Activated CD4-positive, alpha-beta T cell treated with anti-CD3 and anti-CD28 coated beads for 36 hours (primary cell): ENCODE measurements around the gene MCC. TPM values are rescaled to one million over a fixed set of nuclear protein-coding genes. Genes with fewer than 3 reads are reported as not detected.
A peak's percentile ranks its signal among the peaks of the same experiment; 100 is the strongest.

ENCODE experiments used
- ATAC-seq: fragments of 200-7000 bp; cut with Tn5 transposase; one replicate; pipeline ENCODE4 v1.10.0; 2021; ENCODE audit warnings: mild to moderate bottlenecking, moderate library complexity
- CTCF ChIA-PET: fragments of 350-600 bp; sonication (Branson Sonifier 250); formaldehyde crosslinking; loops from one replicate; lab custom pipeline; 2021; ENCODE audit warnings: antibody characterized with exemption; lab: Charles Lee
- POLR2A ChIA-PET: fragments of 350-600 bp; sonication (Branson Sonifier 250); formaldehyde crosslinking; loops from one replicate; lab custom pipeline; 2021; ENCODE audit warnings: antibody characterized with exemption, inconsistent platforms; lab: Charles Lee
- DNase-seq: peaks from one replicate; pipeline ENCODE4 v3.0.0-alpha.2; 2020
- H3K27ac Mint-ChIP-seq: one replicate; pipeline ENCODE4 v1.8.0; 2021; ENCODE audit warnings: mixed read lengths
- H3K27me3 Mint-ChIP-seq: one replicate; pipeline ENCODE4 v1.8.0; 2021; ENCODE audit warnings: mixed read lengths
- H3K36me3 Mint-ChIP-seq: one replicate; pipeline ENCODE4 v1.8.0; 2021; ENCODE audit warnings: low read depth, mixed read lengths
- H3K4me1 Mint-ChIP-seq: one replicate; pipeline ENCODE4 v1.8.0; 2021; ENCODE audit warnings: mixed read lengths
- H3K4me3 Mint-ChIP-seq: one replicate; pipeline ENCODE4 v1.8.0; 2021; ENCODE audit warnings: mild to moderate bottlenecking, moderate library complexity, mixed read lengths
- H3K9me3 Mint-ChIP-seq: one replicate; pipeline ENCODE4 v1.8.0; 2021; ENCODE audit warnings: low read depth, mixed read lengths
- intact Hi-C, 2 experiments: fragments of 100-400 bp; cut with DNase I in 1 of 2; cut with micrococcal nuclease in 1 of 2; formaldehyde crosslinking; loops; one replicate each; pipeline versions ENCODE4 v1.14.2 to v1.15.1; 2022 to 2024; cut with DNase I, micrococcal nuclease
- total RNA-seq, 2 experiments: library from RNA; stranded (reverse); gene quantifications; one replicate each; pipeline ENCODE4 v1.2.3, GENCODE V29; 2021

The MCC gene
- total RNA-seq, 2 experiments from 2014 or later = 1.9 to 2.4 TPM

DNA sequence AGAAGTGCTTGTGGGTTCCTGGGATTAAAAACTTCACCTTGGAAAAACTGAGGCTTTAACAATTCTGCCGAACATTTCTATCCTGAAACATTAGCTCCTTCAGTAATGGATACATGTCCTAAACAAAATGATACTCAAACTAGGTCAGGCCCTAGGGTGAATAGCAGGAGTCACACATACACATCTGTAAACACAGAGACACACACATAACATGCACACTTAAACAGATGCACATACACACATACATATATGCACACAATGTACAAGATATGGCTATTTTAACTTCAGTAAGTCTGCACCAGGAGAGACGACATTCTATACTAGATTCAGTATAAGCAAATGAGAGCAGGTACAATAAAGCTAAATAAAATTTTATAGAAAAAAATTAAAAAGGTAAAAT, 387.3 kb downstream of the MCC start:
- no peaks in the 10 kb centered on the region for H3K4me1 Mint-ChIP-seq
- ATAC-seq = no peak
- H3K27ac Mint-ChIP-seq = no peak overlapping the region
- no peaks in the 10 kb centered on the region for H3K9me3 Mint-ChIP-seq
- POLR2A ChIA-PET = no interaction called here
- no peaks in the 10 kb centered on the region for H3K36me3 Mint-ChIP-seq
- no peak for DNase-seq
- CTCF ChIA-PET = interaction anchor here (1.7 kb wide), 1 partner anchor 11 kb away, joined by 5 read pairs; no protein-coding TSS in a partner anchor
- H3K27me3 Mint-ChIP-seq = no peaks in the 10 kb centered on the region
- intact Hi-C loops = no loop called here
- H3K4me3 Mint-ChIP-seq = no peak overlapping the region

DNA sequence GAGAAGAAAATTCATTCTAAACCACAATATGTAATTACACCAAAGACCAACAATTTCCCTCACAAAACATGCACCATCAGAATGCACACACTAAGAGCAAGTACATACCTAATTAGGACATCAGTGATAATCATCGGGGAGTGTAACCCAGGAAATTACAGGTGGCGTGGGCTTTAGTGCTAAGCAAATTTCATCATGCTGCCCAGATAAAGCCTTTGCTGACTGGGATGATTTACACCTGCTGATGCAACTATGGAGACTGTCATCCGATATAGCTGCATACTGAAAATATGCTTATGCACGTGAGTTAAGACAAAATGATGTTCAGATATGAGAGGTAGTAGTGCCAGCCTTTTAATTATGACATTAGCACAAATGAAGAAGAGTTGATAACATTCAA, 388.4 kb downstream of the MCC start:
- POLR2A ChIA-PET = no interaction called here
- no peaks in the 10 kb centered on the region for H3K9me3 Mint-ChIP-seq
- intact Hi-C loops = no loop called here
- no peaks in the 10 kb centered on the region for H3K4me1 Mint-ChIP-seq
- no peaks in the 10 kb centered on the region for H3K36me3 Mint-ChIP-seq
- no peak for ATAC-seq
- H3K27me3 Mint-ChIP-seq = no peaks in the 10 kb centered on the region
- no peak overlapping the region for H3K27ac Mint-ChIP-seq
- CTCF ChIA-PET = interaction anchor here (0.7 to 1.7 kb wide), 2 partner anchors 10 to 136 kb away, joined by 3 to 5 read pairs; no protein-coding TSS in a partner anchor
- DNase-seq = no peak
- H3K4me3 Mint-ChIP-seq = no peak overlapping the region

- Mint-ChIP-seq H3K36me3 (no peaks in the 10 kb centered on the region), H3K4me3 (no peak overlapping the region), H3K27ac (no peak overlapping the region), H3K9me3 (no peaks in the 10 kb centered on the region), H3K27me3 (no peaks in the 10 kb centered on the region), H3K4me1 (no peaks in the 10 kb centered on the region)
- intact Hi-C loops = no loop called here
- ATAC-seq = no peak
- CTCF ChIA-PET = no interaction called here
- DNase-seq = no peak
- POLR2A ChIA-PET = no interaction called here
These were observed 389.9 kb downstream of the MCC start for GRCh38 chr5:113098378-113098777.

- DNase-seq = no peak
- intact Hi-C loops = no loop called here
- no peak overlapping the region for H3K4me3 Mint-ChIP-seq
- peaks cover 4% of the 10 kb centered on the region for H3K4me1 Mint-ChIP-seq
- ATAC-seq = no peak
- POLR2A ChIA-PET = no interaction called here
- CTCF ChIA-PET = interaction anchor here (0.6 to 1.0 kb wide), 2 partner anchors 27 to 1697 kb away, joined by 3 read pairs; no protein-coding TSS in a partner anchor
- H3K27me3 Mint-ChIP-seq = no peaks in the 10 kb centered on the region
- no peaks in the 10 kb centered on the region for H3K9me3 Mint-ChIP-seq
- no peaks in the 10 kb centered on the region for H3K36me3 Mint-ChIP-seq
- no peak overlapping the region for H3K27ac Mint-ChIP-seq
These were observed 392.4 kb downstream of the MCC start for GRCh38 chr5:113095831-113096230.

DNA sequence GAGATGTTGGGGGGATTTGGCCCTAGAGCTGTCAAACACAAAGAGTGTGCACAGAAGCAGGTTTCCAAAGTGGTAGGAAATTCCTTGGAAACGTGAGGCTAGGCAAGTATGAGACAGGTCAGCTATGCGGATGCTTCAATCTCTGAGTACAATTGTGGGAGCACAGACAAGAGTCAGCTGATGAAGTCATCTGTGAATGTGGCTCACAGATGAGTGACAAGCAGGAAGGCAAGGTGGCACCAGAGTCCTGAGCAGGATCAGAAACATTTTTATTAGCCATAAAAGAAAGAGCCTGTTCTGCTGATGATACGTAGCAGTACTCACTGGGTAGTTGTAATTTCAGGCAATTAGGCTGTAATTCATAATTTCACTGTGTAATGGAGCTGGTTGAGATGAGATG, 394.7 kb downstream of the MCC start:
- Mint-ChIP-seq H3K27me3 (peaks cover 3% of the 10 kb centered on the region), H3K27ac (no peak overlapping the region), H3K9me3 (no peaks in the 10 kb centered on the region), H3K4me1 (peaks cover 14% of the 10 kb centered on the region), H3K36me3 (no peaks in the 10 kb centered on the region), H3K4me3 (no peak overlapping the region)
- ATAC-seq (no peak), DNase-seq (no peak)
- ChIA-PET CTCF (interaction anchor here (1.0 kb wide), 1 partner anchor 123 kb away, joined by 3 read pairs; no protein-coding TSS in a partner anchor), POLR2A (no interaction called here)
- intact Hi-C loops = no loop called here

GRCh38 chr5:113092683-113093082, 395.6 kb downstream of the MCC start:
- Mint-ChIP-seq H3K27me3 (peaks cover 3% of the 10 kb centered on the region), H3K4me3 (no peak overlapping the region)
- DNase-seq = no peak

DNA sequence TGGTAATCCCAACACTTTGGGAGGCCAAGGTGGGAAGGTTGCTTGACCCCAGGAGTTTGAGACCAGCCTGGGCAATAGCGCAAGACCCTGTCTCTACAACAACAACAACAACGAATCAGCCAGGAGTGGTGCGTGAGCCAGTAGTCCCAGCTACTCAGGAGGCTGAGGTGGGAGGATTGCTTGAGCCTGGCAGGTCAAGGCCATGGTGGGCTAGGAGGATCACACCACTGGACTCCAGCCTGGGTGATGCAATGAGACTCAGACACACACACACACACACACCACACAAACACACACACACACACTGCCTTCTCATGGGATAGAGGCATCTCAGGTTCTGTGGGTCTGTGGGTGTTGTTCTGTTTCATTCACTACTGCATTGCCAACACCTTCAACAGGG, 396.6 kb downstream of the MCC start:
- ChIA-PET CTCF (interaction anchor here (0.9 to 1.0 kb wide), 2 partner anchors 245 to 512 kb away, joined by 3 read pairs; no protein-coding TSS in a partner anchor), POLR2A (no interaction called here)
- Mint-ChIP-seq H3K4me3 (no peak overlapping the region), H3K9me3 (no peaks in the 10 kb centered on the region), H3K27me3 (peaks cover 3% of the 10 kb centered on the region), H3K27ac (no peak overlapping the region), H3K4me1 (peaks cover 14% of the 10 kb centered on the region), H3K36me3 (no peaks in the 10 kb centered on the region)
- ATAC-seq (no peak), DNase-seq (no peak)
- intact Hi-C loops = no loop called here

More at GRCh38 chr5:113092683-113093082, 395.6 kb downstream of the MCC start:
- POLR2A ChIA-PET = no interaction called here
- CTCF ChIA-PET = interaction anchor here (0.5 to 0.6 kb wide), 2 partner anchors 19 to 22 kb away, joined by 3 read pairs; no protein-coding TSS in a partner anchor
- H3K36me3 Mint-ChIP-seq = no peaks in the 10 kb centered on the region
- ATAC-seq = no peak
- H3K27ac Mint-ChIP-seq = no peak overlapping the region
- peaks cover 14% of the 10 kb centered on the region for H3K4me1 Mint-ChIP-seq
- H3K9me3 Mint-ChIP-seq = no peaks in the 10 kb centered on the region
- intact Hi-C loops = no loop called here

GRCh38 chr5:113090336-113091106, 397.7 kb downstream of the MCC start:
- H3K4me3 Mint-ChIP-seq = no peak overlapping the region
- H3K4me1 Mint-ChIP-seq = peaks cover 14% of the 10 kb centered on the region
- ChIA-PET CTCF (interaction anchor here (0.7 to 1.8 kb wide), 6 partner anchors 10 to 514 kb away, joined by 3 to 5 read pairs (median 3); no protein-coding TSS in a partner anchor), POLR2A (no interaction called here)
- H3K9me3 Mint-ChIP-seq = no peaks in the 10 kb centered on the region
- H3K27ac Mint-ChIP-seq = no peak overlapping the region
- intact Hi-C loops = no loop called here
- DNase-seq (peak; percentile 42), ATAC-seq (peak; percentile 66)
- H3K36me3 Mint-ChIP-seq = no peaks in the 10 kb centered on the region
- peaks cover 3% of the 10 kb centered on the region for H3K27me3 Mint-ChIP-seq

GRCh38 chr5:113089653-113090335, 398.5 kb downstream of the MCC start:
- Mint-ChIP-seq H3K27ac (no peak overlapping the region), H3K9me3 (no peaks in the 10 kb centered on the region), H3K4me1 (peaks cover 14% of the 10 kb centered on the region), H3K4me3 (no peak overlapping the region), H3K27me3 (peaks cover 3% of the 10 kb centered on the region), H3K36me3 (no peaks in the 10 kb centered on the region)
- ChIA-PET POLR2A (no interaction called here), CTCF (interaction anchor here (0.6 to 1.8 kb wide), 5 partner anchors 10 to 198 kb away, joined by 3 to 5 read pairs (median 3); no protein-coding TSS in a partner anchor)
- ATAC-seq (no peak), DNase-seq (no peak)
- intact Hi-C loops = no loop called here

DNA sequence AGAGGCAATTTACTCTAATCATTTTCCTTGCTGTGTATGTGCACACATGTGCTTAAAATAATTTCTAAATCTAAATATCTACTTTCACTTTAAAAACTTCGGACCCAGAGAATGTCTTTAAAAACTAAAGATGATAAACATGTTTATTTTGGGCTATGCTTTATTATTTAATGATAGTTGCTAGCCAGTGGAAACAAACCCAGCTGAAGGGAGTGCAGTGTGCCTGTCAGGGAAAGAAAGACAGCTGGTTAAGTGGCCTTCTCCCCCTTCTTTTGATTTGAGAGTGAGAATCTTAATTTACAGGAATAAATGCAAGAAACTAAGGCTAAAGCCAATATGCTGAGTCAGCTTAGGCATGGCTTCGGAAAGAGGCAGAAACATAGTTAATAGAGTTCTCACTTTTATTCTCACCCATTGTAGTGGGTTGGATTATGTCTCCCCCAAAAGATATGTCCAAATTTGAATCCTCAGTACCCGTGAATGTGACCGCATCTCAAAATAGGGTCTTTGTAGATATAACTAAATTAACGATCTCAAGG, 400.2 kb downstream of the MCC start:
- intact Hi-C loops = no loop called here
- Mint-ChIP-seq H3K4me3 (no peak overlapping the region), H3K36me3 (no peaks in the 10 kb centered on the region), H3K27me3 (peaks cover 3% of the 10 kb centered on the region), H3K4me1 (peaks cover 14% of the 10 kb centered on the region), H3K27ac (no peak overlapping the region), H3K9me3 (no peaks in the 10 kb centered on the region)
- ATAC-seq = no peak
- CTCF ChIA-PET = no interaction called here
- POLR2A ChIA-PET = no interaction called here
- no peak for DNase-seq

- no peaks in the 10 kb centered on the region for H3K9me3 Mint-ChIP-seq
- CTCF ChIA-PET = no interaction called here
- H3K4me1 Mint-ChIP-seq = peaks cover 11% of the 10 kb centered on the region
- ATAC-seq (no peak), DNase-seq (no peak)
- no peak overlapping the region for H3K4me3 Mint-ChIP-seq
- intact Hi-C loops = no loop called here
- peaks cover 3% of the 10 kb centered on the region for H3K27me3 Mint-ChIP-seq
- H3K27ac Mint-ChIP-seq = no peak overlapping the region
- POLR2A ChIA-PET = no interaction called here
- no peaks in the 10 kb centered on the region for H3K36me3 Mint-ChIP-seq
These were observed 402.3 kb downstream of the MCC start for GRCh38 chr5:113085880-113086409.
